Measurements from ENCODE around the gene PGLYRP4.

The PGLYRP4 gene

DNA sequence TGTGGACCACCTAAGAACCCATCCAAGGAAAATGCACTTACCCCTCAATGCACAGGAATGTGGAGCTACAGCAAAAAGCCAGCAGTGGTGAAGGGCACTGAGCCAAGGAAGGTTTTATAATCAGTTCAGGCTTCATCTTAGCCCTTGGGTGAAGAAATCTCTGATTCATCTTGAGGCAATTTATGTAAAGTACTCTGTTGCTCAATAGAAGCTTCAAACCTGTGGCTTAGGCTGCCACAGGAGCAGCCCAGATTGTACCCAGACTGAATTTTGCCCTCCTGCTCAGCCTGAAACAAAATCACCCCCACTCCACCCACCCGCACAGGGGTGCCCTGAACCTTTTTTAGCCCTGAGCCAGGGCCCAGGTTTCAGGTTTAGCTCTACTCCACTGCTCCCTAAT, 26.9 kb upstream of the PGLYRP4 start, which contains the start of gene S100A12 (continued):
- no peak for TF ChIP-seq ZNF433 (tag by site-specific recombination; IDR thresholded peaks at IDR 0.05; ENCODE audit: low read depth)
- TF ChIP-seq, protein P1, sequence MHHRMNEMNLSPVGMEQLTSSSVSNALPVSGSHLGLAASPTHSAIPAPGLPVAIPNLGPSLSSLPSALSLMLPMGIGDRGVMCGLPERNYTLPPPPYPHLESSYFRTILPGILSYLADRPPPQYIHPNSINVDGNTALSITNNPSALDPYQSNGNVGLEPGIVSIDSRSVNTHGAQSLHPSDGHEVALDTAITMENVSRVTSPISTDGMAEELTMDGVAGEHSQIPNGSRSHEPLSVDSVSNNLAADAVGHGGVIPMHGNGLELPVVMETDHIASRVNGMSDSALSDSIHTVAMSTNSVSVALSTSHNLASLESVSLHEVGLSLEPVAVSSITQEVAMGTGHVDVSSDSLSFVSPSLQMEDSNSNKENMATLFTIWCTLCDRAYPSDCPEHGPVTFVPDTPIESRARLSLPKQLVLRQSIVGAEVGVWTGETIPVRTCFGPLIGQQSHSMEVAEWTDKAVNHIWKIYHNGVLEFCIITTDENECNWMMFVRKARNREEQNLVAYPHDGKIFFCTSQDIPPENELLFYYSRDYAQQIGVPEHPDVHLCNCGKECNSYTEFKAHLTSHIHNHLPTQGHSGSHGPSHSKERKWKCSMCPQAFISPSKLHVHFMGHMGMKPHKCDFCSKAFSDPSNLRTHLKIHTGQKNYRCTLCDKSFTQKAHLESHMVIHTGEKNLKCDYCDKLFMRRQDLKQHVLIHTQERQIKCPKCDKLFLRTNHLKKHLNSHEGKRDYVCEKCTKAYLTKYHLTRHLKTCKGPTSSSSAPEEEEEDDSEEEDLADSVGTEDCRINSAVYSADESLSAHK (tag by site-specific recombination; IDR thresholded peaks at IDR 0.05), result no peak

DNA sequence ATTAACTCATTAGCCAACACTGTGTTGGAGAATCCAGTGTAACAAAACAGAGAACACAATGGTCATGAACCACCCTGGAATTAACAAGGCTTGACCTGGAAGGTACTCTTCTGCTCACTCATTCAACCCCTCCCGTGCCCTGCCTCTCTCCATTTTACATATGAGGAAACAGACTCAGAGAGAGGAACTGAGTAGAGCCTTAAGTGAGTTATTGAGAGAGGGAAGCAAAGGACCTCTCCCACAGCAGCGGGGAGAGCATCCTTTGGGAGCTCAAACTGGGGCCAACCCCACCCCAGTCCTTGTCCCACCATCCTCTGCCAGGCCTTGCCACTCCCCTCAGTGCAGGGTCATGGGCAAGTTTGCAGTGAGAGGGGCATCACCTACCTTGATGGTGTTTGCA, 25.4 kb upstream of the PGLYRP4 start:
- Histone ChIP-seq H3K4me1 (ENCODE audit: control insufficient read depth, insufficient read depth, low read length) (no peaks in the 10 kb centered on the region), H3K36me3 (ENCODE audit: control insufficient read depth in 2 of 2, insufficient read depth in 1 of 2, low read length in 2 of 2) (no peaks in the 10 kb centered on the region), H3K27ac (ENCODE audit: extremely low read depth, low read depth, low read length) (no peak overlapping the region), H3K9me3 (ENCODE audit: control insufficient read depth, insufficient read depth, low read depth, low read length) (no peaks in the 10 kb centered on the region), H3K4me3 (ENCODE audit: low read depth, low read length) (no peak overlapping the region)
- TF ChIP-seq ZNF404 (tag by site-specific recombination; IDR thresholded peaks at IDR 0.05) (no peak), ZNF354C (tag by site-specific recombination; IDR thresholded peaks at IDR 0.05; ENCODE audit: borderline replicate concordance, low read depth) (no peak), ZNF2 (tag by site-specific recombination; IDR thresholded peaks at IDR 0.05) (no peak), ZNF658 (tag by site-specific recombination; IDR thresholded peaks at IDR 0.05) (no peak), ZIC2 (tag by site-specific recombination; IDR thresholded peaks at IDR 0.05) (no peak), ZFP69B (tag by site-specific recombination; IDR thresholded peaks at IDR 0.05) (no peak)
- TF ChIP-seq, protein P2, sequence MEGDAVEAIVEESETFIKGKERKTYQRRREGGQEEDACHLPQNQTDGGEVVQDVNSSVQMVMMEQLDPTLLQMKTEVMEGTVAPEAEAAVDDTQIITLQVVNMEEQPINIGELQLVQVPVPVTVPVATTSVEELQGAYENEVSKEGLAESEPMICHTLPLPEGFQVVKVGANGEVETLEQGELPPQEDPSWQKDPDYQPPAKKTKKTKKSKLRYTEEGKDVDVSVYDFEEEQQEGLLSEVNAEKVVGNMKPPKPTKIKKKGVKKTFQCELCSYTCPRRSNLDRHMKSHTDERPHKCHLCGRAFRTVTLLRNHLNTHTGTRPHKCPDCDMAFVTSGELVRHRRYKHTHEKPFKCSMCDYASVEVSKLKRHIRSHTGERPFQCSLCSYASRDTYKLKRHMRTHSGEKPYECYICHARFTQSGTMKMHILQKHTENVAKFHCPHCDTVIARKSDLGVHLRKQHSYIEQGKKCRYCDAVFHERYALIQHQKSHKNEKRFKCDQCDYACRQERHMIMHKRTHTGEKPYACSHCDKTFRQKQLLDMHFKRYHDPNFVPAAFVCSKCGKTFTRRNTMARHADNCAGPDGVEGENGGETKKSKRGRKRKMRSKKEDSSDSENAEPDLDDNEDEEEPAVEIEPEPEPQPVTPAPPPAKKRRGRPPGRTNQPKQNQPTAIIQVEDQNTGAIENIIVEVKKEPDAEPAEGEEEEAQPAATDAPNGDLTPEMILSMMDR (tag by site-specific recombination; IDR thresholded peaks at IDR 0.05), result no peak
- TF ChIP-seq, protein P3, sequence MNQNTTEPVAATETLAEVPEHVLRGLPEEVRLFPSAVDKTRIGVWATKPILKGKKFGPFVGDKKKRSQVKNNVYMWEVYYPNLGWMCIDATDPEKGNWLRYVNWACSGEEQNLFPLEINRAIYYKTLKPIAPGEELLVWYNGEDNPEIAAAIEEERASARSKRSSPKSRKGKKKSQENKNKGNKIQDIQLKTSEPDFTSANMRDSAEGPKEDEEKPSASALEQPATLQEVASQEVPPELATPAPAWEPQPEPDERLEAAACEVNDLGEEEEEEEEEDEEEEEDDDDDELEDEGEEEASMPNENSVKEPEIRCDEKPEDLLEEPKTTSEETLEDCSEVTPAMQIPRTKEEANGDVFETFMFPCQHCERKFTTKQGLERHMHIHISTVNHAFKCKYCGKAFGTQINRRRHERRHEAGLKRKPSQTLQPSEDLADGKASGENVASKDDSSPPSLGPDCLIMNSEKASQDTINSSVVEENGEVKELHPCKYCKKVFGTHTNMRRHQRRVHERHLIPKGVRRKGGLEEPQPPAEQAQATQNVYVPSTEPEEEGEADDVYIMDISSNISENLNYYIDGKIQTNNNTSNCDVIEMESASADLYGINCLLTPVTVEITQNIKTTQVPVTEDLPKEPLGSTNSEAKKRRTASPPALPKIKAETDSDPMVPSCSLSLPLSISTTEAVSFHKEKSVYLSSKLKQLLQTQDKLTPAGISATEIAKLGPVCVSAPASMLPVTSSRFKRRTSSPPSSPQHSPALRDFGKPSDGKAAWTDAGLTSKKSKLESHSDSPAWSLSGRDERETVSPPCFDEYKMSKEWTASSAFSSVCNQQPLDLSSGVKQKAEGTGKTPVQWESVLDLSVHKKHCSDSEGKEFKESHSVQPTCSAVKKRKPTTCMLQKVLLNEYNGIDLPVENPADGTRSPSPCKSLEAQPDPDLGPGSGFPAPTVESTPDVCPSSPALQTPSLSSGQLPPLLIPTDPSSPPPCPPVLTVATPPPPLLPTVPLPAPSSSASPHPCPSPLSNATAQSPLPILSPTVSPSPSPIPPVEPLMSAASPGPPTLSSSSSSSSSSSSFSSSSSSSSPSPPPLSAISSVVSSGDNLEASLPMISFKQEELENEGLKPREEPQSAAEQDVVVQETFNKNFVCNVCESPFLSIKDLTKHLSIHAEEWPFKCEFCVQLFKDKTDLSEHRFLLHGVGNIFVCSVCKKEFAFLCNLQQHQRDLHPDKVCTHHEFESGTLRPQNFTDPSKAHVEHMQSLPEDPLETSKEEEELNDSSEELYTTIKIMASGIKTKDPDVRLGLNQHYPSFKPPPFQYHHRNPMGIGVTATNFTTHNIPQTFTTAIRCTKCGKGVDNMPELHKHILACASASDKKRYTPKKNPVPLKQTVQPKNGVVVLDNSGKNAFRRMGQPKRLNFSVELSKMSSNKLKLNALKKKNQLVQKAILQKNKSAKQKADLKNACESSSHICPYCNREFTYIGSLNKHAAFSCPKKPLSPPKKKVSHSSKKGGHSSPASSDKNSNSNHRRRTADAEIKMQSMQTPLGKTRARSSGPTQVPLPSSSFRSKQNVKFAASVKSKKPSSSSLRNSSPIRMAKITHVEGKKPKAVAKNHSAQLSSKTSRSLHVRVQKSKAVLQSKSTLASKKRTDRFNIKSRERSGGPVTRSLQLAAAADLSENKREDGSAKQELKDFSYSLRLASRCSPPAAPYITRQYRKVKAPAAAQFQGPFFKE (tag by site-specific recombination; IDR thresholded peaks at IDR 0.05; ENCODE audit: borderline replicate concordance), result no peak
- ChIA-PET CTCF (no interaction called here), POLR2A (no interaction called here)

DNA sequence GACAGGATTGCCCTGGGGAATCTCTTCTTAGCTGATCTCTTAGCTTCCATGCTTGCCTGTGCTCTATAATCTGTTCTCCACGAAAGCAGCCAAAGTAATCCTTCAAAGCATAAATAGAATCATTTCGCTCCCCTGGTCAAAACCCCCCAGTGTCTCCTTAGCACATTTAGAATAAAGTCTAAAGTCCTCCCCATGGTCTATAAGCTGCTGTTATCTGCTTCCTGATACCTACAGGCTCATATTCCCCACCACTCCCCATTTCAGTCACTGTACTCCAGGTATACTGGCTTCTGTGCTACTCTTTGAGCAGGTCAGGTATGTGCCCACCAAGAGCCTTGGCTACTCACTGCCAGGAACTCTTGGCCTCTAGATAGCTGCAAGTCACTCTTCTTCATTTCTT, 23.9 kb upstream of the PGLYRP4 start:
- ChIA-PET CTCF (interaction anchor here (0.8 to 1.4 kb wide), 3 partner anchors 17 to 28 kb away, joined by 3 to 7 read pairs (median 6); no protein-coding TSS in a partner anchor), POLR2A (no interaction called here)
- Histone ChIP-seq H3K4me3 (ENCODE audit: low read depth, low read length) (no peak overlapping the region), H3K27ac (ENCODE audit: extremely low read depth, low read depth, low read length) (no peak overlapping the region), H3K9me3 (ENCODE audit: control insufficient read depth, insufficient read depth, low read depth, low read length) (no peaks in the 10 kb centered on the region), H3K36me3 (ENCODE audit: control insufficient read depth in 2 of 2, insufficient read depth in 1 of 2, low read length in 2 of 2) (no peaks in the 10 kb centered on the region), H3K4me1 (ENCODE audit: control insufficient read depth, insufficient read depth, low read length) (no peaks in the 10 kb centered on the region)
- TF ChIP-seq ZNF433 (tag by site-specific recombination; IDR thresholded peaks at IDR 0.05; ENCODE audit: low read depth), result no peak
- TF ChIP-seq, protein P4, sequence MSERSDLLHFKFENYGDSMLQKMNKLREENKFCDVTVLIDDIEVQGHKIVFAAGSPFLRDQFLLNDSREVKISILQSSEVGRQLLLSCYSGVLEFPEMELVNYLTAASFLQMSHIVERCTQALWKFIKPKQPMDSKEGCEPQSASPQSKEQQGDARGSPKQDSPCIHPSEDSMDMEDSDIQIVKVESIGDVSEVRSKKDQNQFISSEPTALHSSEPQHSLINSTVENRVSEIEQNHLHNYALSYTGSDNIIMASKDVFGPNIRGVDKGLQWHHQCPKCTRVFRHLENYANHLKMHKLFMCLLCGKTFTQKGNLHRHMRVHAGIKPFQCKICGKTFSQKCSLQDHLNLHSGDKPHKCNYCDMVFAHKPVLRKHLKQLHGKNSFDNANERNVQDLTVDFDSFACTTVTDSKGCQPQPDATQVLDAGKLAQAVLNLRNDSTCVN (tag by site-specific recombination; optimal IDR thresholded peaks at IDR 0.05), result no peak
- TF ChIP-seq, protein P5, sequence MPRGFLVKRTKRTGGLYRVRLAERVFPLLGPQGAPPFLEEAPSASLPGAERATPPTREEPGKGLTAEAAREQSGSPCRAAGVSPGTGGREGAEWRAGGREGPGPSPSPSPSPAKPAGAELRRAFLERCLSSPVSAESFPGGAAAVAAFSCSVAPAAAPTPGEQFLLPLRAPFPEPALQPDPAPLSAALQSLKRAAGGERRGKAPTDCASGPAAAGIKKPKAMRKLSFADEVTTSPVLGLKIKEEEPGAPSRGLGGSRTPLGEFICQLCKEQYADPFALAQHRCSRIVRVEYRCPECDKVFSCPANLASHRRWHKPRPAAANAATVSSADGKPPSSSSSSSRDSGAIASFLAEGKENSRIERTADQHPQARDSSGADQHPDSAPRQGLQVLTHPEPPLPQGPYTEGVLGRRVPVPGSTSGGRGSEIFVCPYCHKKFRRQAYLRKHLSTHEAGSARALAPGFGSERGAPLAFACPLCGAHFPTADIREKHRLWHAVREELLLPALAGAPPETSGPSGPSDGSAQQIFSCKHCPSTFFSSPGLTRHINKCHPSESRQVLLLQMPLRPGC (tag by site-specific recombination; IDR thresholded peaks at IDR 0.05), result no peak

Measured in HEK293 (cell line).